ENCODE results near the gene IL17RE. TPM values are rescaled to one million over a fixed set of nuclear protein-coding genes. Genes with fewer than 3 reads are reported as not detected.
"Not testable (repeated sequence)": the region's sequence is repeated elsewhere in the genome, so short reads cannot be mapped to it uniquely, and the experiment has no call there.

IL17RE gene
- total and polyA plus RNA-seq, 2 donors (not counting 3 experiments of a cell fraction or from before 2014, with no cell fraction given) = 1.2 to 1.3 TPM

DNA sequence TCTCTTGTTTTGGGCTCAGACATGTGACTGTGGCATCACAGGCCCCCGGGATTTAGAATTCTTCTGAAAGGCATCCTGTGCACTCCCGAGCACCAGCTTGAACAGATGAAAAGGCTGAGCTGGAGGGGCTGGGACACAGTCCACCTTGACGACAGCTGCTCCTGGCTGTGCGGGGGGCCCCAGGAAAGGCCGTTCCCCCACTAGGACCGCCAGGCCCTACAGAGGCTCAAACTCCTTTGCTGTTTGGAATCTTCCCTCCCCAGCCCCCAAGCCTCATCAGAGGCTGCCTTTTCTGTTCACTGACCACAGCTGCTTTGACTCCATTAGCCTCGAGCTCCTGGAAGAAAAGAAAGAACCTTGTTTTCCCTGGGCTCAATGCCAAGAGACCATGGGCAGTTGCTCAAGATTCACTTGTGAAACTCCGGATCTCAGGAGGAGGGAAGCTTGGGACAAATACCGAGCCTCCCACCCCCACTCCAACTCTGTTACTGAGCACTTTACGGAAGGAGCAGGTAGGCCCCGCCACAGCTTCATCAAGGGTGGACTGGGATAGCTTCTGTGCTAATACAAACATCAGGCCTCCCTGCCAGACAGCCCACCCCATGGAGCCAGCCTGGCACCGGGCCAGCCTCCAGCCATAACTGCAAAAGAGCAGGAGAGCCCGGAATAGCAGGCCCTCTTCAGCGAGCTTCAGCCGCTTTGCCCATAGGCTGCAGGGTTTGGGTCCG, 38.3 kb upstream of the IL17RE start:
- H3K36me3 ChIP-seq (ENCODE audit: control insufficient read depth in 2 of 2, extremely low read depth in 1 of 2, insufficient read depth in 2 of 2, low read length in 2 of 2) = no peaks in the 10 kb centered on the region
- H3K9me3 ChIP-seq (replicated peaks; ENCODE audit: control insufficient read depth, insufficient read depth, low read length) = no peaks in the 10 kb centered on the region
- H3K27me3 ChIP-seq (ENCODE audit: control insufficient read depth in 2 of 2, insufficient read depth in 2 of 2, low read length in 2 of 2) = no peaks in the 10 kb centered on the region
- H4K20me1 ChIP-seq (replicated peaks; ENCODE audit: control insufficient read depth, extremely low read depth, insufficient read depth, low read length) = no peaks in the 10 kb centered on the region
- no peak overlapping the region for H3K9ac ChIP-seq (replicated peaks; ENCODE audit: extremely low read depth, insufficient read depth, low read length)
- H3K9me1 ChIP-seq (replicated peaks; ENCODE audit: control insufficient read depth, extremely low read depth, insufficient read depth, low read length) = no peaks in the 10 kb centered on the region
- no peaks in the 10 kb centered on the region for H3K4me1 ChIP-seq (ENCODE audit: control insufficient read depth, extremely low read depth, insufficient read depth, low read length)
- ChIA-PET POLR2A (no interaction called here), CTCF (interaction anchor here (0.9 to 1.8 kb wide), 4 partner anchors 16 to 82 kb away, joined by 3 to 7 read pairs (median 5); no protein-coding TSS in a partner anchor)
- DNase-seq (ENCODE audit: low read depth, low spot score) (peak; percentile 20), FAIRE-seq (peak; percentile 84)
- H3K4me2 ChIP-seq (ENCODE audit: insufficient read depth, low read length) = no peak overlapping the region
- no peaks in the 10 kb centered on the region for H3K79me2 ChIP-seq (ENCODE audit: control insufficient read depth, insufficient read depth, low read length)
- H2AFZ ChIP-seq (ENCODE audit: low read depth, low read length) = no peak overlapping the region
- TF ChIP-seq MYC (IDR thresholded peaks at IDR 0.05; ENCODE audit: low read depth, low read length) = no peak
- TF ChIP-seq JUN (IDR thresholded peaks at IDR 0.05; ENCODE audit: borderline replicate concordance, insufficient read depth, insufficient read length, low read depth) = no peak
- TF ChIP-seq POLR2A (IDR thresholded peaks at IDR 0.05; ENCODE audit: low read depth, low read length) = no peak
- TF ChIP-seq, protein P1, sequence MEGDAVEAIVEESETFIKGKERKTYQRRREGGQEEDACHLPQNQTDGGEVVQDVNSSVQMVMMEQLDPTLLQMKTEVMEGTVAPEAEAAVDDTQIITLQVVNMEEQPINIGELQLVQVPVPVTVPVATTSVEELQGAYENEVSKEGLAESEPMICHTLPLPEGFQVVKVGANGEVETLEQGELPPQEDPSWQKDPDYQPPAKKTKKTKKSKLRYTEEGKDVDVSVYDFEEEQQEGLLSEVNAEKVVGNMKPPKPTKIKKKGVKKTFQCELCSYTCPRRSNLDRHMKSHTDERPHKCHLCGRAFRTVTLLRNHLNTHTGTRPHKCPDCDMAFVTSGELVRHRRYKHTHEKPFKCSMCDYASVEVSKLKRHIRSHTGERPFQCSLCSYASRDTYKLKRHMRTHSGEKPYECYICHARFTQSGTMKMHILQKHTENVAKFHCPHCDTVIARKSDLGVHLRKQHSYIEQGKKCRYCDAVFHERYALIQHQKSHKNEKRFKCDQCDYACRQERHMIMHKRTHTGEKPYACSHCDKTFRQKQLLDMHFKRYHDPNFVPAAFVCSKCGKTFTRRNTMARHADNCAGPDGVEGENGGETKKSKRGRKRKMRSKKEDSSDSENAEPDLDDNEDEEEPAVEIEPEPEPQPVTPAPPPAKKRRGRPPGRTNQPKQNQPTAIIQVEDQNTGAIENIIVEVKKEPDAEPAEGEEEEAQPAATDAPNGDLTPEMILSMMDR (IDR thresholded peaks at IDR 0.05; ENCODE audit: extremely low read depth in 1 of 2, insufficient read depth in 1 of 2, low read depth in 1 of 2, low read length in 2 of 2) = no peak
- TF ChIP-seq, protein P2, sequence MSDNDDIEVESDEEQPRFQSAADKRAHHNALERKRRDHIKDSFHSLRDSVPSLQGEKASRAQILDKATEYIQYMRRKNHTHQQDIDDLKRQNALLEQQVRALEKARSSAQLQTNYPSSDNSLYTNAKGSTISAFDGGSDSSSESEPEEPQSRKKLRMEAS (IDR thresholded peaks at IDR 0.05; ENCODE audit: insufficient read depth, insufficient read length) = no peak
- no peak for TF ChIP-seq POLR2AphosphoS5 (IDR thresholded peaks at IDR 0.05; ENCODE audit: insufficient read depth, low read depth, low read length)
- intact Hi-C loops (cut with micrococcal nuclease) = no loop called here
- dilution Hi-C loops (cut with MboI; ENCODE audit: extremely low pct_ligation_motif_present, low sequenced_read_pairs) = no loop called here
- no peak overlapping the region for H3K27ac ChIP-seq (ENCODE audit: insufficient read depth, low read depth, low read length)
- no peak overlapping the region for H3K4me3 ChIP-seq (replicated peaks in 1 of 3; ENCODE audit: insufficient read depth in 1 of 3, low read depth in 1 of 3, low read length in 3 of 3)
- no TSS peak for BruUV-seq (replicated peaks)

DNA sequence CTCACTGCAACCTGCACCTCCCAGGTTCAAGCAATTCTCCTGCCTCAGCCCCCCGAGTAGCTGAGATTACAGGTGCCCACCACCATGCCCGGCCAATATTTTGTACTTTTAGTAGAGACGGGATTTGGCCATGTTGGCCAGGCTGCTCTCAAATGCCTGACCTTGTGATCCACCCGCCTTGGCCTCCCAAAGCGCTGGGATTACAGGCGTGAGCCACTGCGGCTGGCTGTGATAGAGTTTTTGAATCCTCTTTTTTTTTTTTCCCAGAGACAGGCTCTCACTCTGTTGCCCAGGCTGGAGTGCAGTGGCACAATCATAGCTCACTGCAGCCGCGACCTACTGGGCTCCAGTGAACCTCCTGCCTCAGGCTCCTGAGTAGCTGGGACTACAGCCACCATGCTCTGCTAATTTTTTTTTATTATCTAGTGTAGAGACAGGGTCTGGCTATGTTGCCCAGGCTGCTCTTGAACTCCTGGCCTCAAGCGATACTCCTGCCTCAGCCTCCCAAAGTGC, 37.5 kb upstream of the IL17RE start:
- POLR2A ChIA-PET; H3K36me3 ChIP-seq (ENCODE audit: control insufficient read depth in 2 of 2, extremely low read depth in 1 of 2, insufficient read depth in 2 of 2, low read length in 2 of 2); FAIRE-seq; H4K20me1 ChIP-seq (replicated peaks; ENCODE audit: control insufficient read depth, extremely low read depth, insufficient read depth, low read length); H3K27ac ChIP-seq (ENCODE audit: insufficient read depth, low read depth, low read length); H3K79me2 ChIP-seq (ENCODE audit: control insufficient read depth, insufficient read depth, low read length); H3K9me1 ChIP-seq (replicated peaks; ENCODE audit: control insufficient read depth, extremely low read depth, insufficient read depth, low read length); H3K4me2 ChIP-seq (ENCODE audit: insufficient read depth, low read length); H2AFZ ChIP-seq (ENCODE audit: low read depth, low read length); DNase-seq (ENCODE audit: low read depth, low spot score); H3K9ac ChIP-seq (replicated peaks; ENCODE audit: extremely low read depth, insufficient read depth, low read length); H3K4me3 ChIP-seq (replicated peaks in 1 of 3; ENCODE audit: insufficient read depth in 1 of 3, low read depth in 1 of 3, low read length in 3 of 3); dilution Hi-C loops (cut with MboI; ENCODE audit: extremely low pct_ligation_motif_present, low sequenced_read_pairs); H3K27me3 ChIP-seq (ENCODE audit: control insufficient read depth in 2 of 2, insufficient read depth in 2 of 2, low read length in 2 of 2); H3K4me1 ChIP-seq (ENCODE audit: control insufficient read depth, extremely low read depth, insufficient read depth, low read length); H3K9me3 ChIP-seq (replicated peaks; ENCODE audit: control insufficient read depth, insufficient read depth, low read length); intact Hi-C loops (cut with micrococcal nuclease); BruUV-seq (replicated peaks): not testable (repeated sequence)
- CTCF ChIA-PET = interaction anchor here (0.9 to 1.8 kb wide), 3 partner anchors 16 to 19 kb away, joined by 3 to 7 read pairs (median 6); no protein-coding TSS in a partner anchor
